Esophagus muscularis mucosa (tissue), 4 donors: ENCODE results near the gene ALG12. TPM values are rescaled to one million over a fixed set of nuclear protein-coding genes. Genes with fewer than 3 reads are reported as not detected.

Experiments used
- DNase-seq: peaks from one replicate; pipeline ENCODE4 v3.0.0-alpha.2; 2017; ENCODE audit errors: extremely low spot score
- H3K27ac ChIP-seq, 4 donors: fragments of 200-600 bp; sonication (generic); replicated peaks in 1 of 4; 1 replicate in 3 of 4; 2 replicates in 1 of 4; pipeline ENCODE4 v1.5.1; 2016 to 2019; ENCODE audit warnings: mild to moderate bottlenecking in 1 of 4
- H3K27me3 ChIP-seq, 4 donors: fragments of 200-600 bp; sonication (generic); one replicate each; pipeline versions ENCODE4 v1.5.1 to v1.6.0; 2016 to 2019
- H3K36me3 ChIP-seq, 4 donors: fragments of 200-600 bp; sonication (generic); one replicate each; pipeline ENCODE4 v1.5.1; 2016 to 2019
- H3K4me1 ChIP-seq, 4 donors: fragments of 200-600 bp; sonication (generic); one replicate each; pipeline ENCODE4 v1.5.1; 2016 to 2019
- H3K4me3 ChIP-seq, 4 donors: fragments of 200-600 bp; sonication (generic); 1 replicate in 2 of 4; 2 replicates in 2 of 4; pipeline ENCODE4 v1.5.1; 2016 to 2019; ENCODE audit warnings: mild to moderate bottlenecking in 4 of 4, moderate library complexity in 1 of 4
- H3K9me3 ChIP-seq, 4 donors: fragments of 200-600 bp; sonication (generic); 1 replicate in 3 of 4; 2 replicates in 1 of 4; pipeline ENCODE4 v1.5.1; 2016 to 2019
- EP300 ChIP-seq: sonication (generic); formaldehyde crosslinking; IDR thresholded peaks from one replicate; pipeline ENCODE4 v1.6.1; 2017; ENCODE audit warnings: antibody characterized with exemption
- POLR2A ChIP-seq: fragments of 450-650 bp; IDR thresholded peaks from one replicate; pipeline ENCODE4 v1.6.1; 2017; ENCODE audit warnings: antibody characterized with exemption, moderate library complexity, mild to moderate bottlenecking, low read depth
- POLR2AphosphoS5 ChIP-seq, 2 donors: sonication (generic); formaldehyde crosslinking; IDR thresholded peaks; one replicate each; pipeline ENCODE4 v1.6.1; 2017; ENCODE audit warnings: antibody characterized with exemption in 2 of 2
- WGBS: methylation state at CpG from one replicate; pipeline ENCODE4 v1.1.5; 2018; 5-methylcytosine and 5-hydroxymethylcytosine counted together
- intact Hi-C: fragments of 100-400 bp; cut with DNase I; formaldehyde crosslinking; loops from one replicate; pipeline ENCODE4 v1.15.1; 2023
- total RNA-seq, 4 donors: library from RNA; depleted of rRNA; stranded (reverse); fragments of >200 nt; gene quantifications; one replicate each; pipeline versions ENCODE4 v1.1.0 to v1.2.1, GENCODE V29; 2016
- TF ChIP-seq, protein P1 (sequence below), 3 experiments: fragments of 200-600 bp in 2 of 3; fragments of 450-650 bp in 1 of 3; sonication (generic) in 2 of 3; IDR thresholded peaks; one replicate each; pipeline ENCODE4 v1.5.1; 2017 to 2019; ENCODE audit warnings: antibody characterized with exemption in 3 of 3, mild to moderate bottlenecking in 2 of 3, moderate library complexity in 1 of 3

The ALG12 gene
- total RNA-seq, 4 donors from 2014 or later: 17.7 to 28.0 (median 23.8) TPM

DNA sequence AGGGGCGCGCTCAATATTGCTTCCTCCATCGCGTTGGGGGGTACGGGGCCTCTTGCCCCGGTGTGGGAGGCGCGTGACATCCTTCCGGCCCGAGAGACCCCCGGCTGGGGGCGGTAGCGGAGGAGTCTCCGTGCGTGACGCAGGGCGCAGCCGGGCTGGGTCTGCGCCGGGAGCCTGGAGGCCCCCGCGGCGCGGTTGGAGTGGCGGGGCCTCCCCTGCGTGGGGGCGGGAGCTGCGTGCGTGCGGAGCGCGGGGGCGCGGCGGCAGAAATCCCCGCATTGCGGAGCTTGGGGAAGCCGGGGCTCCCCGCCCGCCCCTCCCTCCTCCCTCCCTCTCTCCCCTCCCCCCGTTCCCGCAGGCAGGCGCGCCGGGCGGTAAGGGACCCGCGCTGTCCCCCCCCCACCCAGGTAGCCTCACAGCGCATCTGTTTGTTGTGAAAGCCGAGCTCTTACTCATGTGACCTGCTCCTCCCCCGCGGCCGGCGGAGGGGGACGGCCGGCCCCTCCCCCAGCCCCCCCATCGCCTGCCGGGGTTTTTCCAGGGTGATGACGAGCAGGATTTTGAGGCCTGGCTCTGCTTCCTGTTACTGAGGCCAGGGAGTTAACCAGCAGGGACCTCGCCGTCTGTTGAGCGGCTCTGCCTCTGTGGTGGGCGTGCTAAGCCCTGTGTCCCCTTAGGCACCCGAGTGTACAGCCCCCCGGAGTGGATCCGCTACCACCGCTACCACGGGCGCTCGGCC lies 43.9 kb upstream of the ALG12 start:
- H3K4me1 ChIP-seq: peaks cover 57 to 78% (median 68%) of the 10 kb centered on the region in 4 donors
- intact Hi-C loops: no loop called here
- H3K27me3 ChIP-seq: no peaks in the 10 kb centered on the region
- peak; percentile 97 for DNase-seq
- H3K36me3 ChIP-seq: peaks cover 11 to 41% (median 34%) of the 10 kb centered on the region in 4 donors
- H3K27ac ChIP-seq: peak overlapping the region; percentile 88 to 98 (median 95)
- peak; percentile 79 to 83 for TF ChIP-seq POLR2AphosphoS5 (IDR thresholded peaks at IDR 0.05)
- no peak for TF ChIP-seq EP300
- peak; percentile 62 for TF ChIP-seq POLR2A
- TF ChIP-seq, protein P1, sequence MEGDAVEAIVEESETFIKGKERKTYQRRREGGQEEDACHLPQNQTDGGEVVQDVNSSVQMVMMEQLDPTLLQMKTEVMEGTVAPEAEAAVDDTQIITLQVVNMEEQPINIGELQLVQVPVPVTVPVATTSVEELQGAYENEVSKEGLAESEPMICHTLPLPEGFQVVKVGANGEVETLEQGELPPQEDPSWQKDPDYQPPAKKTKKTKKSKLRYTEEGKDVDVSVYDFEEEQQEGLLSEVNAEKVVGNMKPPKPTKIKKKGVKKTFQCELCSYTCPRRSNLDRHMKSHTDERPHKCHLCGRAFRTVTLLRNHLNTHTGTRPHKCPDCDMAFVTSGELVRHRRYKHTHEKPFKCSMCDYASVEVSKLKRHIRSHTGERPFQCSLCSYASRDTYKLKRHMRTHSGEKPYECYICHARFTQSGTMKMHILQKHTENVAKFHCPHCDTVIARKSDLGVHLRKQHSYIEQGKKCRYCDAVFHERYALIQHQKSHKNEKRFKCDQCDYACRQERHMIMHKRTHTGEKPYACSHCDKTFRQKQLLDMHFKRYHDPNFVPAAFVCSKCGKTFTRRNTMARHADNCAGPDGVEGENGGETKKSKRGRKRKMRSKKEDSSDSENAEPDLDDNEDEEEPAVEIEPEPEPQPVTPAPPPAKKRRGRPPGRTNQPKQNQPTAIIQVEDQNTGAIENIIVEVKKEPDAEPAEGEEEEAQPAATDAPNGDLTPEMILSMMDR (IDR thresholded peaks at IDR 0.05): no peak
- H3K4me3 ChIP-seq: peak overlapping the region; percentile 73 to 96 (median 89)
- no peaks in the 10 kb centered on the region for H3K9me3 ChIP-seq
- 3% methylated on average over 16 of the region's 70 CpGs for WGBS

DNA sequence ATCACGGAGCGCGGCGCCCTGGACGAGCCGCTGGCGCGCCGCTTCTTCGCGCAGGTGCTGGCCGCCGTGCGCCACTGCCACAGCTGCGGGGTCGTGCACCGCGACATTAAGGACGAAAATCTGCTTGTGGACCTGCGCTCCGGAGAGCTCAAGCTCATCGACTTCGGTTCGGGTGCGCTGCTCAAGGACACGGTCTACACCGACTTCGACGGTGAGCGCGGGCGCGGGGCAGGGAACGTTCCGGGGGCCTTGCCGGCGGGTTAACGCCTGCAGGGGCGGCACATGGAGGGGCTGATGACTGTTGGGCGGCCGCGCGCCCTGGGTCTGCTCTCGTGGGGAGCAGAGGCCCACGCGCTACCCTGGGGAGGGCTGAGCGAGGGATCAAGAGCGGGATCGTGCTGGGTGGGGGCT lies 43.4 kb upstream of the ALG12 start:
- WGBS: 6% methylated on average over 7 of the region's 49 CpGs
- Histone ChIP-seq H3K36me3 (peaks cover 11 to 41% (median 34%) of the 10 kb centered on the region in 4 donors), H3K27ac (peak overlapping the region; percentile 88 to 98 (median 95)), H3K27me3 (no peaks in the 10 kb centered on the region), H3K9me3 (no peaks in the 10 kb centered on the region), H3K4me1 (peaks cover 51 to 72% (median 63%) of the 10 kb centered on the region in 4 donors), H3K4me3 (peak overlapping the region; percentile 73 to 96 (median 89))
- TF ChIP-seq POLR2A (no peak), EP300 (no peak), POLR2AphosphoS5 (IDR thresholded peaks at IDR 0.05) (no peak)
- TF ChIP-seq, protein P1 (IDR thresholded peaks at IDR 0.05): no peak
- no peak for DNase-seq
- intact Hi-C loops: no loop called here

DNA sequence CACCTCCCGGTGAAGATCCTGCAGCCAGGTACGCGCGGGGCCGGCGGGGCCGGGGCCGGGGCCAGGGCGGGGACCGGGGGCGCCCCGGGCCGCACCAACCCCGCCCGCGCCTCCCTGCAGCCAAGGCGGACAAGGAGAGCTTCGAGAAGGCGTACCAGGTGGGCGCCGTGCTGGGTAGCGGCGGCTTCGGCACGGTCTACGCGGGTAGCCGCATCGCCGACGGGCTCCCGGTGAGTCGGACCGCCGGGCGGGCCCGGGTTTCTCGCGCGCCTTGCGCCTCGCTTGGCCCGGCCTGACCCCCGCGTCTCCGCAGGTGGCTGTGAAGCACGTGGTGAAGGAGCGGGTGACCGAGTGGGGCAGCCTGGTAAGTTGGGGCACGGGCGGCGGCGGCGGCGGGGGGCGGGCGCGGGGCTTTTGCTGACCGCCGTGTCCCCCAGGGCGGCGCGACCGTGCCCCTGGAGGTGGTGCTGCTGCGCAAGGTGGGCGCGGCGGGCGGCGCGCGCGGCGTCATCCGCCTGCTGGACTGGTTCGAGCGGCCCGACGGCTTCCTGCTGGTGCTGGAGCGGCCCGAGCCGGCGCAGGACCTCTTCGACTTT lies 42.9 kb upstream of the ALG12 start:
- peaks cover 11 to 41% (median 34%) of the 10 kb centered on the region in 4 donors for H3K36me3 ChIP-seq
- peaks cover 46 to 67% (median 58%) of the 10 kb centered on the region in 4 donors for H3K4me1 ChIP-seq
- DNase-seq: no peak
- peak overlapping the region; percentile 88 to 98 (median 95) for H3K27ac ChIP-seq
- intact Hi-C loops: no loop called here
- TF ChIP-seq POLR2AphosphoS5 (IDR thresholded peaks at IDR 0.05) (no peak), EP300 (no peak), POLR2A (no peak)
- TF ChIP-seq, protein P1 (IDR thresholded peaks at IDR 0.05): peak in 1 of 3 experiments; percentile 9
- peak overlapping the region; percentile 73 to 96 (median 89) for H3K4me3 ChIP-seq
- 0% methylated on average over 5 of the region's 84 CpGs for WGBS
- H3K27me3 ChIP-seq: no peaks in the 10 kb centered on the region
- H3K9me3 ChIP-seq: no peaks in the 10 kb centered on the region

DNA sequence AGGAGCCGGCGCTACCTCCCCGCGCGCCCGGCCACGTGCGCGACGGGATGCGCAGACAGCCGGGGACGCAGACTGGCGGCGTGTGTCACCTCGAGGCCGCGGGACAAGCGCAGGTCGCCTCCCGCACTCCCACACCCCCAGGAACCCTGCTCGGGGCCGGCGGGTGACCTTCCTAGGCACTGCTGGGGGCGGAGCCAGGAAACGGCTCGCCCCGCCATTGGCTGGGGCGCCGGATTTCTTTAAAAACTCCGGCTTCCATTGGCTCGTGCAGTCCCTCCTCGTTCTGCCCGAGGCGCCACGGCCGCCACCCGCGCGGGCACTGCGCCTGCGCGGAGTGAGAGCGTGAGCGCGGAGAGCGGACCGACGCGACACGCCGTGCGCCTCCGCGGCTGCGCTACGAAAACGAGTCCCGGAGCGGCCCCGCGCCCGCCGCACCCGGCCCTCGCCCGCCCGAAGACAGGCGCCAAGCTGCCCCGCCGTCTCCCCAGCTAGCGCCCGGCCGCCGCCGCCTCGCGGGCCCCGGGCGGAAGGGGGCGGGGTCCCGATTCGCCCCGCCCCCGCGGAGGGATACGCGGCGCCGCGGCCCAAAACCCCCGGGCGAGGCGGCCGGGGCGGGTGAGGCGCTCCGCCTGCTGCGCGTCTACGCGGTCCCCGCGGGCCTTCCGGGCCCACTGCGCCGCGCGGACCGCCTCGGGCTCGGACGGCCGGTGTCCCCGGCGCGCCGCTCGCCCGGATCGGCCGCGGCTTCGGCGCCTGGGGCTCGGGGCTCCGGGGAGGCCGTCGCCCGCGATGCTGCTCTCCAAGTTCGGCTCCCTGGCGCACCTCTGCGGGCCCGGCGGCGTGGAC lies 42.1 kb upstream of the ALG12 start, which contains the start of gene PIM3:
PIM3 (plus strand) TSS at position 614 of the 846 bp plus-strand sequence; CDS start at position 790, 176 bp downstream.
- Histone ChIP-seq H3K4me3 (peak within 1 kb of the TSS; percentile 73 to 96 (median 89)), H3K27me3 (no peaks in the 10 kb centered on the region), H3K4me1 (peaks cover 43 to 60% (median 52%) of the 10 kb centered on the region in 4 donors), H3K9me3 (no peaks in the 10 kb centered on the region), H3K36me3 (peaks cover 11 to 39% (median 33%) of the 10 kb centered on the region in 4 donors), H3K27ac (peak within 1 kb of the TSS; percentile 88 to 98 (median 95))
- intact Hi-C loops: no loop called here
- DNase-seq: peak; percentile 96
- WGBS: no CpG with 5 or more reads among the region's 137 CpGs
- peak; percentile 75 to 79 for TF ChIP-seq POLR2AphosphoS5 (IDR thresholded peaks at IDR 0.05)
- TF ChIP-seq, protein P1 (IDR thresholded peaks at IDR 0.05): no peak
- peak; percentile 78 for TF ChIP-seq POLR2A
